Natural killer cell (primary cell): ENCODE data around the gene ZNF846. TPM values are rescaled to one million over a fixed set of nuclear protein-coding genes. Genes with fewer than 3 reads are reported as not detected.
A peak's percentile ranks its signal among the peaks of the same experiment; 100 is the strongest.
"Not testable (repeated sequence)": the region's sequence is repeated elsewhere in the genome, so short reads cannot be mapped to it uniquely, and the experiment has no call there.

Experiments
- ATAC-seq, 3 donors: fragments of 150-1000 bp in 2 of 3; fragments of 200-7000 bp in 1 of 3; cut with Tn5 transposase; 1 replicate in 1 of 3; 2 replicates in 2 of 3; pipeline ENCODE4 v1.10.0; 2021; ENCODE audit warnings: mild to moderate bottlenecking in 2 of 3, moderate library complexity in 2 of 3
- DNase-seq, 2 donors: peaks; one replicate each; pipeline versions ENCODE4 v3.0.0 to v3.0.0-alpha.2; 2013 to 2021; ENCODE audit warnings: mixed read lengths in 1 of 2
- H3K27ac ChIP-seq: one replicate; pipeline ENCODE4 v1.5.1; 2013; ENCODE audit warnings: mild to moderate bottlenecking, low read length
- H3K27me3 ChIP-seq: one replicate; pipeline ENCODE4 v1.6.1; 2013; ENCODE audit warnings: low read length; ENCODE audit not compliant: control insufficient read depth, insufficient read depth
- H3K36me3 ChIP-seq: one replicate; pipeline ENCODE4 v1.6.1; 2013; ENCODE audit warnings: low read length; ENCODE audit not compliant: control insufficient read depth, insufficient read depth
- H3K4me1 ChIP-seq: one replicate; pipeline ENCODE4 v1.6.1; 2013; ENCODE audit warnings: low read length; ENCODE audit not compliant: control insufficient read depth, insufficient read depth
- H3K4me3 ChIP-seq: one replicate; pipeline ENCODE4 v1.5.1; 2013; ENCODE audit warnings: low read length
- H3K9me3 ChIP-seq: one replicate; pipeline ENCODE4 v1.6.1; 2013; ENCODE audit warnings: low read length; ENCODE audit not compliant: control insufficient read depth, insufficient read depth
- H3K27ac Mint-ChIP-seq, 2 donors: one replicate each; pipeline ENCODE4 v1.8.0; 2022; ENCODE audit warnings: mild to moderate bottlenecking in 2 of 2, mixed read lengths in 2 of 2, moderate library complexity in 1 of 2
- H3K27me3 Mint-ChIP-seq, 2 donors: one replicate each; pipeline ENCODE4 v1.8.0; 2022; ENCODE audit warnings: low read depth in 2 of 2, mixed read lengths in 2 of 2
- H3K36me3 Mint-ChIP-seq: one replicate; pipeline ENCODE4 v1.8.0; 2022; ENCODE audit warnings: mixed read lengths
- H3K4me1 Mint-ChIP-seq, 2 donors: one replicate each; pipeline ENCODE4 v1.8.0; 2022; ENCODE audit warnings: mixed read lengths in 2 of 2
- H3K4me3 Mint-ChIP-seq: one replicate; pipeline ENCODE4 v1.8.0; 2022; ENCODE audit warnings: mild to moderate bottlenecking, moderate library complexity, mixed read lengths
- H3K9me3 Mint-ChIP-seq, 2 donors: one replicate each; pipeline ENCODE4 v1.8.0; 2022; ENCODE audit warnings: mixed read lengths in 2 of 2
- WGBS: methylation state at CpG from one replicate; pipeline ENCODE4 v1.1.7; 2013; ENCODE audit warnings: missing lambda C conversion rate; ENCODE audit not compliant: insufficient coverage; 5-methylcytosine and 5-hydroxymethylcytosine counted together
- intact Hi-C: fragments of 100-400 bp; cut with micrococcal nuclease; formaldehyde crosslinking; loops from one replicate; pipeline ENCODE4 v1.14.2; 2022
- total RNA-seq, 4 donors: library from RNA; stranded (reverse); fragments of 120-200 nt in 1 of 4; gene quantifications; one replicate each; pipeline versions ENCODE4 v1.2.3 to v1.2.4, GENCODE V29; 2013 to 2022
- TF ChIP-seq, protein P1 (sequence below): fragments of 200-600 bp; IDR thresholded peaks from one replicate; pipeline ENCODE4 v1.8.0; 2022; ENCODE audit warnings: antibody characterized with exemption

Gene ZNF846
- total RNA-seq, 3 donors from 2014 or later (not counting 1 experiment from before 2014, with no cell fraction given) = 9.8 to 15.6 (median 12.8) TPM

DNA sequence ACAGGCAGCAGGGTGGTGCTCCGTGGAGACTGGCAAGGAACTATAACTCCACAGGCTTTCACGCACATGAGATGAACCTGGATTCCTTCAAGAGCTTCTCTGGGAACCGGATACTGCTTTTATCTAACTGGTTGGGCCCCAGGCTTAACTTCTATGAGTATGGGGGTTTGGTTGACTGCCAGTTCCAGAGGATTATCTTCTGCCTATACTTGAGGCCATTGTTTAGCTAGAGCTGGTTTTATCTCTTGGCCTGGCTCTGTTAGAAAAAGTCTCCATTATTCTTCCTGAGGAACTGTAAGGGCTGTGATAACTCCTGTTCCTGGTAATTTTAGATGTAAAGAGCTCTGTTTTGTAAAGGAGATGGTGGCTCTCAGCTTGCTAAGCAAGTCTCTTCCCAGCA lies 40.9 kb downstream of the ZNF846 start:
- no peaks in the 10 kb centered on the region for H3K9me3 Mint-ChIP-seq
- DNase-seq (no peak), ATAC-seq (no peak)
- TF ChIP-seq, protein P1, sequence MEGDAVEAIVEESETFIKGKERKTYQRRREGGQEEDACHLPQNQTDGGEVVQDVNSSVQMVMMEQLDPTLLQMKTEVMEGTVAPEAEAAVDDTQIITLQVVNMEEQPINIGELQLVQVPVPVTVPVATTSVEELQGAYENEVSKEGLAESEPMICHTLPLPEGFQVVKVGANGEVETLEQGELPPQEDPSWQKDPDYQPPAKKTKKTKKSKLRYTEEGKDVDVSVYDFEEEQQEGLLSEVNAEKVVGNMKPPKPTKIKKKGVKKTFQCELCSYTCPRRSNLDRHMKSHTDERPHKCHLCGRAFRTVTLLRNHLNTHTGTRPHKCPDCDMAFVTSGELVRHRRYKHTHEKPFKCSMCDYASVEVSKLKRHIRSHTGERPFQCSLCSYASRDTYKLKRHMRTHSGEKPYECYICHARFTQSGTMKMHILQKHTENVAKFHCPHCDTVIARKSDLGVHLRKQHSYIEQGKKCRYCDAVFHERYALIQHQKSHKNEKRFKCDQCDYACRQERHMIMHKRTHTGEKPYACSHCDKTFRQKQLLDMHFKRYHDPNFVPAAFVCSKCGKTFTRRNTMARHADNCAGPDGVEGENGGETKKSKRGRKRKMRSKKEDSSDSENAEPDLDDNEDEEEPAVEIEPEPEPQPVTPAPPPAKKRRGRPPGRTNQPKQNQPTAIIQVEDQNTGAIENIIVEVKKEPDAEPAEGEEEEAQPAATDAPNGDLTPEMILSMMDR = no peak
- H3K4me1 Mint-ChIP-seq = no peaks in the 10 kb centered on the region
- intact Hi-C loops = no loop called here
- Histone ChIP-seq H3K27ac (no peak overlapping the region), H3K27me3 (no peaks in the 10 kb centered on the region), H3K36me3 (no peaks in the 10 kb centered on the region), H3K4me1 (no peaks in the 10 kb centered on the region), H3K9me3 (no peaks in the 10 kb centered on the region), H3K4me3 (no peak overlapping the region)
- no peaks in the 10 kb centered on the region for H3K27me3 Mint-ChIP-seq
- H3K36me3 Mint-ChIP-seq = no peaks in the 10 kb centered on the region
- H3K27ac Mint-ChIP-seq = no peak overlapping the region
- 87% methylated on average over 3 of the region's 3 CpGs for WGBS
- no peak overlapping the region for H3K4me3 Mint-ChIP-seq

DNA sequence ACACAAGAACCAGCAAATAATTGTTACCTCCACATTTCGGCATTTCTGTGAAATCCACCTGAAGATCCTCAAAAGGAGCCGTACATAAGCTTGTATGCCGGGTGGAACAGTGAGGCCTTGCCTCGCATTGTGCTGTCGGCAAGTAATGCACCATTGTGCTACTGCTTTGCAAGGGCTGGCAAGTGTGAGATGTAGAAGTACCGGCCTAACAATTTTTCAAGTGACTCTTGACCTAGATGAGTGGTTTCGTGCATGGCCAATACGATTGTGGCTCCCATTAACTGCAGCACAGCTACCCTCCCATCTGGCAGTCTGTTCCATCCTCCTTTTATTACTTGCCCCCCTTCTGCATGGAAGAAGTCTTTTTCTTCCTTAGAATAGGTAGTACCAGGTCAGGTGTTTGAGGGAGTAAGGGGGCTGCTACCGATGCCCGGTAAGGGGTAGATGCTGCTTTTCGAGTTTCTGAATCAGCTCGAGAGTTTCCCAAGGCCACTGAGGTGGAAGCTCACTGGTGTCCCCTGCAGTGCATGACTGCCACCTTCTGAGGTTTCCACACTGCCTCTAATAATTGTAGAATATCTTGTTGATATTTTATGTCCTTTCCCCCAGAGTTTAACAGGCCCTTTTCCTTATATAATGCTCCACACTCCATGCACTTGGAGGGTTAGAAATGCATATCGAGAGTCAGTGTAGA lies 42.9 kb downstream of the ZNF846 start:
- H3K27ac Mint-ChIP-seq, H3K27ac ChIP-seq, H3K27me3 Mint-ChIP-seq, intact Hi-C loops, H3K4me3 Mint-ChIP-seq, H3K4me3 ChIP-seq, H3K36me3 Mint-ChIP-seq, H3K36me3 ChIP-seq, H3K9me3 ChIP-seq, H3K27me3 ChIP-seq, ATAC-seq, H3K4me1 Mint-ChIP-seq, H3K4me1 ChIP-seq, DNase-seq, H3K9me3 Mint-ChIP-seq: not testable (repeated sequence)
- 93% methylated on average over 13 of the region's 13 CpGs for WGBS

DNA sequence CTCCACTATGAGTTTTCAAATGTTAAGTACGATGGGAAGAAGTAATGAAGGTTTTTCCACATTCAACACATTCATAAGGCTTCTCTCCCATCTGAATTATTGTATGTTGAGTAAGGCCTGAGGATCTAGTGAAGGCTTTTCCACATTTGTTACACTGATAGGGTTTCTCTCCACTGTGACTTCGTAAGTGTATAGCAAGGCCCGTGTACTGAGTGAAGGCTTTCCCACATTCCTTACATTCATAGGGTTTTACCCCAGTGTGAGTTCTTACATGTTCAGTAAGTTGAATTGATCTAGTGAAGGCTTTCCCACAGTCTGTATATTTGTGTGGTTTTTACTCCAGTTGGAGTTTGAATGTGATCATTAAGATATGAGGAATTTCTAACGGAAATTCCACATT lies 44.4 kb downstream of the ZNF846 start:
- Histone ChIP-seq H3K36me3 (no peaks in the 10 kb centered on the region), H3K4me1 (peaks cover 3% of the 10 kb centered on the region), H3K4me3 (no peak overlapping the region), H3K27ac (no peak overlapping the region), H3K9me3 (no peaks in the 10 kb centered on the region), H3K27me3 (no peaks in the 10 kb centered on the region)
- H3K9me3 Mint-ChIP-seq = no peaks in the 10 kb centered on the region
- intact Hi-C loops = no loop called here
- H3K4me3 Mint-ChIP-seq = no peak overlapping the region
- peaks cover 0 to 10% of the 10 kb centered on the region in 2 donors for H3K27me3 Mint-ChIP-seq
- no peaks in the 10 kb centered on the region for H3K36me3 Mint-ChIP-seq
- no peak overlapping the region for H3K27ac Mint-ChIP-seq
- TF ChIP-seq, protein P1 = no peak
- DNase-seq (no peak), ATAC-seq (no peak)
- WGBS = 100% methylated on average over 2 of the region's 4 CpGs
- peaks cover 0 to 9% of the 10 kb centered on the region in 2 donors for H3K4me1 Mint-ChIP-seq

DNA sequence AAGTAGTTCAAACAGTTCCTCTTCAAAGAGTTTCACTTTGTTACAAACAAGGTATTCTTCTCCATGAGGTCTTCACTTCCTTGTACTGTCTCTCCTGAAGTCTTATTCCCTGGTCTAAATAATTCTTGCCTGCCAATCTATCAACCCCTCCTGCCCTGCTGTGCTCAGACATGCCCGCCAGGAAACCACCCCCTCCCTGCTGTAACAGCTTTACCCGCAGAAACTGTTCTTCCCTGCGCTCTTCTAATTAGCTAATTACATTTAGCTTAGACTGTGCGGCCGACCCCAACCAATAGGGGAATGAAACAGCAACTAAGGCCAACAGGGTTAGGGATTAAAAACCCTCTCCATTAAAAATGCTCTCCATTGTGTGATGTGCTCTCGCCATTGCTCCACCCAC lies 46.7 kb downstream of the ZNF846 start:
- TF ChIP-seq, protein P1 = no peak
- no peaks in the 10 kb centered on the region for H3K9me3 Mint-ChIP-seq
- WGBS = 40% methylated on average over 6 of the region's 6 CpGs
- peaks cover 3% of the 10 kb centered on the region for H3K4me1 ChIP-seq
- no peak overlapping the region for H3K4me3 Mint-ChIP-seq
- no peaks in the 10 kb centered on the region for H3K9me3 ChIP-seq
- ATAC-seq (peak; percentile 46 to 78 (median 54)), DNase-seq (peak in 1 of 2 donors; percentile 5)
- peaks cover 0 to 9% of the 10 kb centered on the region in 2 donors for H3K4me1 Mint-ChIP-seq
- intact Hi-C loops = no loop called here
- H3K36me3 ChIP-seq = no peaks in the 10 kb centered on the region
- no peak overlapping the region for H3K4me3 ChIP-seq
- H3K36me3 Mint-ChIP-seq = no peaks in the 10 kb centered on the region
- H3K27ac ChIP-seq = no peak overlapping the region
- H3K27me3 ChIP-seq = no peaks in the 10 kb centered on the region
- H3K27ac Mint-ChIP-seq = peak overlapping the region in 1 of 2 donors; percentile 27
- H3K27me3 Mint-ChIP-seq = peaks cover 7 to 20% of the 10 kb centered on the region in 2 donors
